ENCODE data around the gene VKORC1L1.
A peak's percentile ranks its signal among the peaks of the same experiment; 100 is the strongest.
"Not testable (repeated sequence)": the region's sequence is repeated elsewhere in the genome, so short reads cannot be mapped to it uniquely, and the experiment has no call there.

Gene VKORC1L1

DNA sequence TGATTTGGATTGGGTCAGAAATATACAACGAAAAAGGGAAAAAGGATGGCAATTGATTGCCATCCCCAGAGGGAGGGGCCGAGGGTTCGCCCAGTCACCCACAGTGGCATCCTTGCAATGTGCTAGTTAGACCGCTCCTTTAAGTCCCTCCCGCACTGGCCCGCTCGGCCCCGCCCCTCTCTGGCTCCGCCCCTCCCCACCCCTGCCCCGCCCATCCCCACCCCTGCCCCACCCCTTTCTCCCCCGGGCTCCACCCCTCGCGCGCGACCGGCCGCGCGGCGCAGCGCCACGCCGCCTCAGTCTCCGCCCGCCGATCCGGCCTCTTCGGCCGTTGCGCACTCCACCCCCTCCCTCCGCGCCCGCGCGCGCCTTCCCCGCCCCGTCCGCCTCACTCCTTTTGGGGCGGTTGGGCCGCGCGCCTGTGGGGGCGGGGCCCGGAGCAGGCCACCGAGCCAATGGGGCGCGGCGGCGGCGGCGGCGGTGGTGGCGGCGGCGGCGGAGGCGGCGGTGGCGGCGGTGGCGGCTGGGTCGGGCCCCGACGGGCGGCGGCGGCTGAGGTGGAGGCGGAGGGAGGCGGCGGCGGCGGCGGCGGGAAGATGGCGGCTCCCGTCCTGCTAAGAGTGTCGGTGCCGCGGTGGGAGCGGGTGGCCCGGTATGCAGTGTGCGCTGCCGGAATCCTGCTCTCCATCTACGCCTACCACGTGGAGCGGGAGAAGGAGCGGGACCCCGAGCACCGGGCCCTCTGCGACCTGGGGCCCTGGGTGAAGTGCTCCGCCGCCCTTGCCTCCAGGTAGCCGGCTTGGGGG is at the start of gene VKORC1L1:
TSS of gene VKORC1L1 (plus strand) at position 299 of the 806 bp plus-strand sequence. CDS start at position 597, 298 bp downstream.
- DNase-seq, result peak; percentile 96

DNA sequence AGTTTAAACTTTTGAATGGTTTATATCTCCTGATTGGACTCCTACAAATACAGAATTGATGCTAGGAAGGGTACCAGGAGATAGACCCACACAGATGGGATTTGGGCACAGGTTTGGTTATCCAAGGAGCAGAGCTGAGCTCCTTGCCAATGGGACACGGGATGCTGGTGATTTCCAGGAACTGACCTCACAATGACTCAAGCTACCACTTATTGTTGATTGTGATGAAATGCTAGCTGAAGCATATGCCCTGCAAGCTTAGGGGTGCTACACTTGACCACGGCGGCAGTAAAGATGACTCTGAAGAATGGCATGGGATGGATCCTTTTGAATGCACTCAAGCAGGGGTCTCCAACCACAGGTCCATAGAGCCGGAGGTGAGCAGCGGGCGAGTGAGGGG is 45.5 kb upstream of the VKORC1L1 start:
- no peak for DNase-seq

DNA sequence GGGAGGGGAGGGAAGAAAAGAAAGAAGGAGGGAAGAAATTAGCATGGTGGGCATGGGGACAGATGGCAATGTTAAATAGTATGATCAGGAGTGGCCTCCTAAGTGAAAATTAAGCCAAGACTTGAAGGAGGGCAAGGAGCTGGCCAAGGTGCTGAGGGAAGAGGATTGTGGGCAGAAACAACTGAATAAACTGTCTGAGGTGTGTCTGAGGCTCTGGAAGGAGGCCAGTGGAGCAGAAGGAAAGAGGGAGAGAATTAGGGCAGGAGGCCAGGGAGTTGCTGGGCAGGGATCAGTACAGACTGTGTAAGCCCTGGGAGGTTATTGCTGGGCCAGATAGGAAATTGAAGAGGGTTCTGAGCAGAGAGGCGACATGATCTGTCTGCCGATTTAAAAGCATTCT is 40.6 kb upstream of the VKORC1L1 start:
- DNase-seq, result no peak

DNA sequence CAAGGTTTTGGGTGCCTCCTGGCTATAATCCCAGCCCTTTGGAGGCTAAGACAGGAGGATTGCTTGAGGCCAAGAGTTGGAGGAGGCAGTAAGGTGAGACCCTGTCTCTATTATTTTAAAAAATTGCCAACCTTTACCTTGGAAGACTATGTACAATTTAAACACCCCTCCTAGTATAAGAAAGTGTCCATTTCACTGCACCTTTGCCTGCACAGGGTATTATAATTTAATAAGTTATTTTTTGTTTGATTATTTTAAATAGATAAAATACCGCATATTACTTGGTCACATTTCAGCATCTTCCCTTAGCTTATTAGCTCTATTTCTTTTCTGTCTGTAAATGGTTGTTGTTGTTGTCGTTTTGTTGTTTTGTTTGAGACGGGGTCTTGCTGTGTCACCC is 36.2 kb upstream of the VKORC1L1 start:
- DNase-seq, result not testable (repeated sequence)

DNA sequence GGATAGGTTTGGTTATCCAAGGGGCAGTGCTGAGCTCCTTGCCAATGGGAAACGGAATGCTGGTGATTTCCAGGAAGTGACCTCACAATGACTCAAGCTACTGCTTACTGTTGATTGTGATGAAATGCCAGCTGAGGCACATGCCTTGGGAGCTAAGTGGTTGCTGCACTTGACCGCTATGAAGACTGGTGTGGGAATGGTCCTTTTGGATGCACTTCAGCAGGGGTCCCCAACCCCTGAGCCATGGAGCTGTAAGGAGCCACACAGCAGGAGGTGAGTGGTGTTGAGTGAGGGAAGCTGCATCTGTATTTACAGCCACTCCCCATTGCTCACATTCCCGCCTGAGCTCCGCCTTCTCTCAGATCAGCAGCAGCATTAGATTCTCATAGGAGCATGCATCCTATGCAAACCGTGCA is 35.3 kb upstream of the VKORC1L1 start:
- DNase-seq, result not testable (repeated sequence)

DNA sequence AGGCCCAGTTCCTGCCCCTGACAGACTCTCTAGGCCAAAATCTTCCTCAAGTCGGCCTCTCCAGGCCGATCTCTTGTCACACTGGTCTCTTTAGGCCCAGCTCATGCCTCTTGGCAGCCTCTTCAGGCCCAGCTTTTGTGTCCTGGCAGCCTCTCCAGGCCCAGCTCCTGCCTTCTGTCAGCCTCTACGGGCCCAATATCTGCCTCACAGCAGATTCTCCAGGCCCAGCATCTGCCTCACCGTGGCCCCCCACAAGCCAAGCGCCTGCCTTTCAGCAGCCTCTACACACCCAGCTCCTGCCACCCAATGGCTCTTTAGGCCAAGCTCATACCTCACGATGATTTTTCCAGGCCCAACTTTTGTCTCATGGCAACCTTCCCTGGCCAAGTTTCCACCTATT is 33.0 kb upstream of the VKORC1L1 start:
- no peak for DNase-seq

DNA sequence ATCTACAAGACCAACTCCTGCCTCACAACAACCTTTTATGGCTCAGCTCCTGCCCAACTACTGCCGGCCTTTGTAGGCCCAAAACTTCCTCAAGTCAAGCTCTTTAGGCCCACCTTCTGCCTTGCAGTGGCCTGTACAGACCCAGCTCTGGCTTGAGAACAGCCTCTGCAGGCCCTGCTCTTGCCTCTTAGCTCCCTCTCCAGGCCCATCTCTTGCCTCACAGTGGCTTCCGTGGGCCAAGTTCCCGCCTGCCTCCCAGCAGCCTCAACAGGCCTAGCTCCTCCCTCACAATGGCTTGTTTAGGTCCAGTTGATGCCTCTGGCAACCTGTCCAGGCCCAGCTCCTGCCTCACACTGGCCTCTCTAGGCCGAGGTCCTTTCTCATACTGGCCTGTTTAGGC is 32.4 kb upstream of the VKORC1L1 start:
- no peak for DNase-seq

DNA sequence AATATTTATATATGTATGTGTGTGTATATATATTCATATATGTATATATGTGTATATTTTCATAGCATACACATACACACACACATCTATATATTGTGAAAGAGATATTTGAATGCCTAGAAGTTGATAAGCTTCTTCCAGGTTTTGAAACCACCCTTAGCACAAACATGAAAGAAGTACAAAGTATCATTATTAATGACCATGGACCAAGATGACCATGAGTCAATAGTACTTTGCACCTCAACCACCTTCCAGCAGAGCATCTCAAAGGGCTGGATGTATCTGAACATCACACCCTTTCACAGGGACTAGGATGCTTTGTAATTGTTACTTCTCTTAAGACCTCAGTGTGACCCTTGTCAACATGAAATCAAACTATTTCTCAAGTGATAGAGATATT is 29.3 kb upstream of the VKORC1L1 start:
- not testable (repeated sequence) for DNase-seq

DNA sequence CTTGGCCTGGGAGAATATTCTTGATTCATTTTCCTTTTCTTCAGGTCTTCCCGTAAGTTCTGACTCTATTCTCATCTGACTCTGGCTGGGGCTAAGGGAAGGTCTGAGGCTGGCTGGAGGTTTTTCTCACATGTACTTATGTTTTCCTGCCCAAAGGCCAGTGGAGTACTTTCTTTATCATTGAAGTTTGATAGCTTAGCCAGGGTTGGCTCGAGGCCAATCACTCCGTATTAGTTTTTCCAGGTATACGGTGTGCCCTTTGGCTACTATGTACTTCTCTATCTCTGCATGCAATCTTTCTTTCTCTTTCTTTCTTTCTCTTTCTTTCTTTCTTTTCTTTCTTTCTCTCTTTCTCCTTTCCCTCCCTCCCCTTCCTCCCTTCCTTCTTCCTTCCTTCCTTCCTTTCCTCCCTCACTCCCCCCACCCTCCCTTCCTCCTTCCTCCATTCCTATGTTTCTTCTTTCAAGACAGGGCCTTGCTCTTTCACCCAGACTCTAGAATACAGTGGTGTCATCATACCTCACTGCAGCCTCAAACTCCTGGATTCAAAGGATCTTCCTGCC is 26.8 kb upstream of the VKORC1L1 start:
- DNase-seq, result no peak

DNA sequence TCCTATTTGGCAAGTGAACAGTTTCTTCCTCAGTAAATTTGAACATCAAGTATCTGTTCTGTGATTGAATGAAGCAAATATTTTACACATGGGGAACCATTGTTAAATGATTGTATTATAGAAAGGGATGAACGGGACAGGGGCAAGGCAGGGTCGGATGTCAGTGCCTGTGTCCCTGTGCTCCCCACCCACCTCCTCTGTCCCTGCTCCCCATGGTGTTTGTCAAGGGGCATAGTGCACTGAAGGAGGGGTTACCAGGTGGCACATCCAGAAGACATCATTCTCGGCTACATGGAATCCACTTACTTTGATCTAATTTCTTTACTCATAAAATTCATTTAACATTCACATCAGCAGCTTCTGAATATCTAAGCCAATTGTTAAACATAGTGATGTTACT is 19.4 kb upstream of the VKORC1L1 start:
- not testable (repeated sequence) for DNase-seq

DNA sequence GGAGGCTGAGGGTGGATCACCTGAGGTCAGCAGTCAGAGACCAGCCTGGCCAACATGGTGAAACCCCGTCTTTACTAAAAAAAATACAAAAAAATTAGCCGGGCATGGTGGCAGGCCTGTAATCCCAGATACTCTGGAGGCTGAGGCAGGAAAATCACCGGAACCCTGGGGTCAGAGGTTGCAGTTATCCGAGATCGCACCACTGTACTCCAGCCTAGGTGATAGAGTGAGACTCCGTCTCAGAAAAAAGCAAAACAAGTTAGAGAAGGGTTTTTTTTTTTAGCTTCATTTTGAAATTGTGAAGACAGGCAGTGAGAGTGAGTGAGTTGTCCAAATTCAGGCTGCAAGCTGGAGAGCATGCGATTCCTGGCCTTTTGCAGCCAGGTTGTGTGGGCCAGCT is 19.0 kb upstream of the VKORC1L1 start:
- not testable (repeated sequence) for DNase-seq

DNA sequence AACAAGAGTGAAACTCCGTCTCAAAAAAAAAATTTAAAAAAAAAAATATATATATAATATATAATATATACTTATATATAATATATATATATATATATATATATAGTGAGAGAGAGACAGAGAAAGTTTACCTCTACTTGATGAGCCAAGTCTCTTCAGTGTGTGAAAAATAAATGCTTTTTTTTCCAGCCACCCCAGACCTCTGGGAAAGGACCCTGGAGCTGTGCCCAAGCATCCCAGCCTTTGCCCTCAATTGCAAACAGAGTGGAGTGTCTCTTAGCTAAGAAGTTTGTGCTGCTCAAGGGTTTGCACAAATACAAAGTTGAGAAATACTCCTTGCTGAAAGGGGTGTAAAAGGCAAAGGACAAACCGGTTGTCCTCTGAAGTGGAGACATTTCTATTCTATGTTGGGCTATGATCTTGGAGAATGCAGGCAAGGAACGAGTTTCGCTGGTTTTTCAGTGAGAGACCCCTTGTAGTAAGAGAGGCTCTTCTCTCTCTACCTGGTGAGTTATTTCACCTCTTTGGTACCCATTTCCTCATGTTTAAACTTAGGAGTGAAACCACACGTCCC is 15.5 kb upstream of the VKORC1L1 start:
- DNase-seq, result not testable (repeated sequence)

DNA sequence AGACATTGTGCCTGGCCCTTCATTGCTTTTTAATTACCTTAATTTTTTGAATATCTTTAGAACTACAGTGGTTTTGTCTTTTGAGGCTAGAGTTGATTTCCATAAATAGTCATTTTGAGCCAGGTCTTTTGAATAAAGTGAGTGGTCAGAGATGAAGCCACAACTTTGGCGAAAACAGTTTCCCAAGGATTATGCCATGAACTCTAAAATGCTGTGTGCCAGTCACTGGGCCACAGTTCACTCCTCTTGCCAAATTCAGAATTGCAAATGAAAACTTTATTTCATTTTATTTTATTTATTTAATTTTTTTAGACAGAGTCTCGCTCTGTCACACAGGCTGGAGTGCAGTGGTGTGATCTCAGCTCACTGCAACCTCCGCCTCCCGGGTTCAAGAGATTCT is 14.2 kb upstream of the VKORC1L1 start:
- DNase-seq, result not testable (repeated sequence)

DNA sequence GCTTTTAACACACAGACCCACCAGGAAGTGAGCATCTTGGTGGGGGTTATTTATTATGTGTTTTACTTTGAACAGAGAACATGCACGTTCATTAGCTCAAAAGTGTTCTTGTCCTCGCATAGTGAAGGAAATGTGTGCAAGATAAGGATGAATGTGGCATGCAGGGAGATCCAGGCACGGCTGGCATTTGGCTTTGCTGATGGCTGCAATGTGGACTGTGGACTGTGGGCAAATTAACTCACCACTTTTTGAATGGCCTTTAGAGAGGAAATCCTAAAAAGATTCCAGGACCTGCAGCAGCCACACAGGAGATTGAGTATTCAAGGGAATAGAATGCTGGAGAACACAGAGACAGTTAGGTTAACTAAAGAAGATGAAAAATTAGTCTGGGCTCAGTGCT is 6.6 kb upstream of the VKORC1L1 start:
- DNase-seq, result not testable (repeated sequence)

DNA sequence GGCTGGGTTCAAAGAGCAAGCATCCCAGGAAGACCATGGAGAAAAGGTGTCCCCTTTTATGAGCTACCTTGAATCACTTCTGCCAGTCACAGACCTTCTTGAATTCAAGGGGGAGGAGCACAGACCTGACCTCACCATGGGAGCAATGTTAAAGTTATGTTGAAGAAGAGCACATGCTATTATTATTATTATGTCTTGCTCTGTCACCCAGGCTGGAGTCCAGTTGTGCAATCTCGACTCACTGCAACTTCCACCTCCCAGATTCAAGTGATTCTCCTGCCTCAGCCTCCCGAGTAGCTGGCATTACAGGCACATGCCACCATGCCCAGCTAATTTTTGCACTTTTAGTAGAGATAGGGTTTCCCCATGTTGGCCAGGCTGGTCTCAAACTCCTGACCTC is 5.2 kb upstream of the VKORC1L1 start:
- not testable (repeated sequence) for DNase-seq

DNA sequence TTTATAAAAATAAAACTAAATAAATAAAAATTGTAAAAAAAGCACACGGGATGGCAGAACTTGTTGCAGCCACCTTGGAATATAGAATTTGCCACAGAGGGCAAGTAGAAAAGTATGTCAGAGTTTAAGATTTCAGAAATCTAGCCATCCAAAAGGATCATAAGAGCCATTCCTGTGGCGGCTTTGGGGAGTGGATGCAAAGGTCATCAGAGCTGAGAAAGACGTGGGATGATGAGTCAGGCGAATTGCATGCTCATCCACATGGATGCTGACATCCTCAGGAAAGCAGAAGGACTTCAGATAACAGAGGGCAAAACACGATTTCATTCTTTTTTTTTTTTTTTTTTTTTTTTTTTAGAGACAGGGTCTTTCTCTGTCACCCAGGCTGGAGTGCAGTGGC is 3.6 kb upstream of the VKORC1L1 start:
- DNase-seq, result not testable (repeated sequence)

DNA sequence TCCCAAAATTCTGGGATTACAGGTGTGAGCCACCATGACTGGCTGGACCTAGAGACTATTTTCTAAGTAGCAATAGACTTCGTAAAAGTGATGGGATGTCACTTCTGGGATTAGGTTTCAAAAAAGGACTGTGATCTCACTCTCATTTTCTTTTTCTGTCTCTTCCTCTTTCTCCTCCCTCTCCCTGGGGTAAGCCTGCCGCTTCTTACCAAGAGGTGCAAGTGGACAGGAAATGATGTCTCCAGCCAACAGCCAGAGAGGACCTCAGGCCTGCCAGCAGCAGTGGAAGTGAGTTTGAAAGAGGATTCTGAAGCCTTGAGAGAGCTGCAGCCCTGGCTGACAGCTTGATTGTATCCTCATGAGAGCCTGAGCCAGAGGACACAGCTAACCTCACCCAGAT is 1.4 kb upstream of the VKORC1L1 start:
- DNase-seq, result peak; percentile 7 to 31

DNA sequence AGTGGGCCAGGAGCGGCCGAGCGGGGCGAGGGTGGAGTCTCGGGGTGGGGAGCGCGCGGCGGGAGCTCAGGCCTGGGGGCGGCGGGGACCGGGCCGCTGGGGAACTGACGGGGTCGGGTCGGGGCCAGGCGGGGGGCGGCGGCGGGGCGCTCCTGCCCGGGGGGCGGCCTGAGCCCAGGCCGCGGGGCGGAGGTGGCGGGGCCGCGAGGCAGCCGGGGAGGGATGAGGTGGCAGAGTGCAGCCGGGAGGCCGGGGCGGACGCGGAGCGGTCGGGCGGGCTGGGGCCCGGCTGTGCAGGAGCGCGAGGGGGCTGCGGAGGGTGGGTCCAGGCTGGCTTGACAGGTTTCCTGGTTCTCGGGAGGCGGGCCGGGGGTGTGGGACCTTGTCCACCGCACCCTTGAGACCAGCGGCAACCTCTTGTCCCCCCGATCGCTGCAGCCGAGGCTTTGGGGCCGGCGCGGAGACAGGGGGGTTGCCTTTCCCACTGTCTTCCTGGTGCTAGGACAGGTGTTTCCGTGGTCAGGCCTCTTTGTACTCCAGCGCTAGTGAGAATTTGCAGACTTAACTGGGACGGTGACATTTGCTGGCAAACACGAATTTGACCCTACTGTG is 814 bp downstream of the VKORC1L1 start:
- not testable (repeated sequence) for DNase-seq

DNA sequence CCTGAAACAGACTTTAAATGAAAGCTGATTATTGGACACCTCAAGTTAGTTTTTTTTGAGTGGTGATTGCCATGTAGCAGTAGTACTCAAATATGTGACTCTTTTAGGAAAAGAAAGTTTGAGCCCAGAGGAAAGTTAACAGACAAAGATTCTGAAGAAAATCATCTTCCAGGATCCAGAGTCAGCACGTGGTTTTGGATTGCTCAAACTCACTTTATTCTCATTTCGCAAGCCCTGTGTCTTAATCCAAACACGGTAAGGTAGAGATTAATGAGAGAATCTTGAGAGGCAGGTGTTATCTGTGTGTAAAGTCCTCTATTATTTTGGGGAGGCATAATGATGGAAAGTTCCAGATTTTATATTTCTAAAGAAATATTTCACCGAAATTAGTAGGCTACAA is 2.8 kb downstream of the VKORC1L1 start:
- DNase-seq, result not testable (repeated sequence)

DNA sequence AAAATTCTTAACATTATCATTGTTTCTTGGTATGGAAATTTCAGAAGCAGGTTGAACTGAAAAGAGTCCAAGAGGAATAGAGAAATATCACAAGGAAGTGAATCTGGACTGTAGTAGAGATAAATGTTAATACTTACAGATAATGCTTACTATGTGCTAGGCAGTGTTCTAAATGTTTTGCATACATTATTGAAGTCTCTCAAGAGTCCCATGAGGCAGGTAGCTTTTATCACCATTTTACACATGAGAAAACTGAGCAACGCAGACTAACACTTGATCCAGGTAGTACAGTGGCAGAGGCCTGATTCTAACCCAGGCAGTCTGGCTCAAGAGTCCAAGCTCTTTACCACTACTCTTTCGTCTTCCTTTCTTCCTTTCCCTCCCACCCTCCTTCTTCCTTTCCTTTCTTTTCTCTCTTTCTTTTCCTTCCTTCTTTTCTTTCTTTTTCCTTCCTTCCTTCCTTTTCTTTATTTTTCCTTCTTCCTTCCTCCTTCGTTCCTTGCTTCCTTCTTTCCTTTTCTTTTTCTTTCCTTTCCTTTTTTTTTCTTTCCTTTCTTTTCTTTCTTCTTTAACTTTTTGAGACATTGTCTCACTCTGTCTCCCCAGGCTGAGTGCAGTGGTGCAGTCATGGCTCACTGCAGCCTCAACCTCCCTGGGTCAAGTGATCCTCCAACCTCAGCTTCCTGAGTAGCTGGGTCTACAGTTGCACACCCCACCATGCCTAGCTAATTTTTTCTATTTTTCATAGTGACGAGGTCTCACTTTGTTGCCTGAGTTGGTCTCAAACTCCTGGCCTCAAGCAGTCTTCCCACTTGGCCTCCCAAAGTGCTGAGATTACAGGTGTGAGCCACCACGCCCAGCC is 6.6 kb downstream of the VKORC1L1 start:
- not testable (repeated sequence) for DNase-seq

DNA sequence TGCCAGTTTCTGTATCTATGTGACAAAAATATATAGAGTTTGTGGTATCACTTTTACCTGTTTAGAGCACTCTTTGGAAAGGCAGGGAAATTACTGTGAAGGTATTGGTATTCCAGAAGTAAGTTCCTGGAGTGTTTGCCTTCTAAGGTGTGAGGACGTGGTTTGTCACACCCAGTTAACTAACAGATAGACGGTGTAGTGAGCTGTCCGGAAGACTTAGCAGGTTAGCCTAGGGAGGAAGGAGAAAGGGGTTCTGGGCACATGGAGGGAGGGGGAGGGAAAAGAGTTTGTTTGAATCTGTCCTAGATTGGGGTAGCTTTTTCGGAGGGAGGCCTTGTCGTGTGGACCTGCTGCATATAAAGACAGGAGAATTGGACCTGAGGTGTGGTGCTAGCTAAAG is 7.4 kb downstream of the VKORC1L1 start:
- not testable (repeated sequence) for DNase-seq

DNA sequence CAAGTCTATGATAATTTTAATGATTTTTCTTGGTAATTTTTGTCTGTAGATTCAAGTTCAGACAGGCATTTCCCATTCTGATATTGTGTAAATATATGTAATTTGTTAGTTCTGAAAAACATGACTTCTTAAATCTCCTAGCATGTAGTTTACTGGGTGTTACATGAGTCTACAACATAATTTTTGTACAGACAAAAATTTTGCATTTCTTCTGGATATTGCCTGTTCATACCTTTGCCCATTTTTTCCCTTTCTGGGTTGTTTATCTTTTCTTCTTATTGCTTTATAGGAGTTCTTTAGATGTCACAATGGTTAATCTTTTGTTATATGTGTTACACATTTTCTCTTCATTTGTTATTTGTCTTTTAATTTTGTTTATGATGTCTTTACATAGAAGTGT is 12.1 kb downstream of the VKORC1L1 start:
- not testable (repeated sequence) for DNase-seq

DNA sequence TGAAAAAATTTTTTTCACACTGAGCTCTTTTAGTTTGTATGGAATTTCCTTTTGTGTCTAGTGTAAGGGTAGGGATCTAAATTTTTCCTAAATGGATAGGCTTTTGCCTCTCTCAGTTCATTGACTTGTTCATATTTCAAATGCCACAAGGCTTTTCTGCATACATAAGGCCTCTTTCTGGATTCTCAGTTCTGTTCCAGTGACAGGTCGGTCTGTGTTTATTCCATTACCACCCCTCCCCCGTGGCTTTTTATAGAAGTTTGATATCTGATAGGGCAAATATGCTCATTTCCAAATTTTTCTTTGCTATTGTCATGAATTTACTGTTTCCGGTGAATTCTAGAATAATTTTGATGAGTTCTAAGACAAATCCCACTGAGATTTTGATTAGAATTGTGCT is 12.7 kb downstream of the VKORC1L1 start:
- not testable (repeated sequence) for DNase-seq
